ENCODE data around the gene SOCS7.

Gene SOCS7

GRCh38 chr17:38441429-38442061 lies 89.9 kb downstream of the SOCS7 start:
- DNase-seq: no peak

DNA sequence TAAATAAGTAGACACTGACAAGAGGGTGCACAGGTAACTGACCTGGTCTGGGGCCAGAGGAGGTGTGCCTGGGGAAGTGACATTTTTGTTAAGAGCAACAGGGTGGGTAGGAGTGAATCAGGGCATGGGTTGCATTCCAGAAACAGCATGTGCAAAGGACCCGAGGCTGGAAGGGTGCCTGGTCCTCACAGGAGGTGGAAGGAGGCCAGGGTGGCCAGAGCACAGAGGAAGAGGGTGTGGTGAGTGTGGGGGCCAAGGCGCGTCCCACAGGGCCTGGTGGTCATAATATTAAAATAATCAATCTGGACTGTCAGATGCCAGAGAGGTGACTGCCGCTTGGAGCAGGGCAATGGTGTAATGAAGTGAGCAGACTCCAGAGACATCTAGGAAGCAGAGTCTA lies 90.9 kb downstream of the SOCS7 start:
- DNase-seq: no peak

DNA sequence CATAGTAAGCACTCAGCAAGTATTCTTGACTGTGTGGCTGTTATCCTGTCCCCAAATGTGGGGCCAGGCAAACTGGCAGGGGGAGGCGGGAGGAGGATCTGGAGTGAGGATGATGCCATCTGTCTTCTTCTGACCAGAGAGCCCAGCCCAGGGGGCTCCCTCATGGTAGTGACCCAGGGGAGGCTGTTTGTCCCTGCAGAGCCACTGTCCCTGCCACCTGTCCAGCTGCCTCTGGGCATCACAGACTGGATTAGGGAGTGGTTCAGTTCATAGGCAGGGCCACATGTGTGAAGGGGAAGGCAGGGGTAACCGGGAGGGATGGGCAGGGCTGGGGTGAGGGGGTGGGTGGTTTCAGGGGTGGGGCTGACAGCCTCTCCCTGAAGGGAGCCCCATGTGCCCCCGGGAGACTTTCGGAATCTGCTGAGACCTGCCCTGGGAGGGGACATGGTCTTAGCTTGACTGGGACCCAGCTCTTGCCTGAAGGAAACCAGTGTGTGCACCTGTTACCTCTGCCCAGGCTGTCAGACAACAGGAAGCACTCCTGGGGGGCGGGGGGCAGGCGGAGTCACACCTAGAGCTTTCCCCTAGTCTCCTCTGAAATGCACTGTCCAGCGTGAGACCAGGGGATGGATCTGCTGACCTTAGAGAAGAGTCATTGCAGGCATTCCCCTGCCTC lies 91.8 kb downstream of the SOCS7 start:
- DNase-seq: no peak

GRCh38 chr17:38444151-38444550 lies 92.5 kb downstream of the SOCS7 start:
- peak; percentile 46 to 79 (median 63) for DNase-seq

- no peak for DNase-seq
Measured at GRCh38 chr17:38447502-38448085, 96.0 kb downstream of the SOCS7 start.

- DNase-seq: no peak
Measured at GRCh38 chr17:38448208-38448771, 96.6 kb downstream of the SOCS7 start.

DNA sequence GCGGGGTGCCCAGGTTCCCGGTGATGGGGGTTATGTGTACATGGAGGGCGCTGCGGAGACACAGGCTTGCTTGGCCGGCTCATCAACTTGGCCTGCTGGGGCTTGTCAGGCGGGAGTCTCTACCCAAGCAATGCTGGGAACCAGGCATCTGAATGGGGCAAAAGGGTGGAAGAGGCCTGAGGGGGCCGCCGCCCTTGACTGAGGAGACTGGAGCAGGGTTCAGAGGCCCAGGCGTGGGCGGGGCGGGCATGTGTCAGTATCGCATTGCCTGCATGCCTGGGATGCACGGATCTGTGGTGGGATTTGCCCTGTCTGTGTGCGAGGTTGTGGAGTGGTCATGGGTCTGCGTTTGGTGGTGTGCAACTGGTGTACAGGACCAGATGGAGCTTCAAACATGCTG lies 97.7 kb downstream of the SOCS7 start:
- DNase-seq: no peak

- DNase-seq: no peak
Measured at GRCh38 chr17:38450557-38451029, 98.9 kb downstream of the SOCS7 start.

GRCh38 chr17:38451030-38451839 lies 99.6 kb downstream of the SOCS7 start:
- no peak for DNase-seq

GRCh38 chr17:38451840-38452529 lies 100.3 kb downstream of the SOCS7 start:
- peak in 1 of 4 experiments; percentile 30 for DNase-seq

GRCh38 chr17:38452719-38453118 lies 101.1 kb downstream of the SOCS7 start:
- DNase-seq: no peak

DNA sequence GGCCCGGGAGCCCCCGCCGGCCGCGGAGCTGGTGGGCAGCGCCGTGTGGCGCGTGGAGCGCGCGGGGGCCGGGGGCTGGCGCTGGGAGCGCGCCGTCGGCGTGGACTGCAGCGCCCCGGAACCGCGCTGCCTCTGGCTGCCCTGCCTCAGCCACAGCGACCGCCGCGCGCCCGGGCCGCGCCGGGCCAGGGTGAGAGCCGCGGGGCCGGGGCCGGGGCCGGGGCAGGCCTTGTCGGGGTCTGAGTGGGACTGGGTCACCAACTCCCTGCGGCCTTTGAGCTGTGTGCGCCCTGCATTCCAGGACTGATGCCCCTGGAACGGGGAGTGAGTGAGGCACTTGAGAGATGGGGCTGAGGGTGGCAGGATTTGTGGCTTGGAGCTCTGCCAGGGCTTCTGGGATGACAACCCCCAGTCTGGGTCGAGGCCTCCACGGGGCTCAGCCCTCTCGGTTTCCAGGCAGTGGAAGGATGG lies 102.3 kb downstream of the SOCS7 start:
- DNase-seq: peak in 1 of 4 experiments; percentile 18

DNA sequence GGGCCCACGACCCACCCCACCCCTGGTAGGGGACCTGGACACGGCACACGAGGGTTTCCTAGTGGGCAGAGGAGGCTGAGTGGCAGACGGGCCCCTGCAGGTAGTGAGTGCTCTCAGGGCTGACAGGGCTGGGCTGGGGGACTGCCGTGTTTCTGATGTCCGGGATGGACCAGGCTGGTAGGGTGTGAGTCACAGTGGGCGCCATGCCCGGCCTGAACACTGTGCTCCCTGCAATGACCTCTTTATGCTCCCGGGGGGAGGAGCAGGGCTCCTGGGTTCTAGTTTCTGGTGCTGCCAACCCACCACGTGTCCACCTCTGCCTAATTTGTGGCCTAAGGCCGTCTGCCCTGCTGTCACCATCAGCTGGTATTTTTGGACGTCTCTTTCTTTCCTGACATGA lies 102.9 kb downstream of the SOCS7 start:
- DNase-seq: no peak
